Calu3 (cell line): ENCODE results near the gene DPY19L3. TPM values are rescaled to one million over a fixed set of nuclear protein-coding genes. Genes with fewer than 3 reads are reported as not detected.
"Not testable (repeated sequence)": the region's sequence is repeated elsewhere in the genome, so short reads cannot be mapped to it uniquely, and the experiment has no call there.

Experiments used
- BruUV-seq: library from RNA; stranded (reverse); fragments of 400-500 nt; replicated peaks from 2 replicates; lab custom pipeline; 2021; lab: Mats Ljungman, UMichigan
- CTCF ChIA-PET: fragments of 300-600 bp; sonication (Branson Sonifier 250); formaldehyde crosslinking; loops from one replicate; lab custom pipeline; 2022; ENCODE audit warnings: antibody characterized with exemption; lab: Charles Lee
- DNase-seq: peaks from one replicate; pipeline ENCODE4 v3.0.0; 2022
- H3K27ac Mint-ChIP-seq: one replicate; pipeline ENCODE4 v1.8.0; 2022; ENCODE audit warnings: mixed read lengths; ENCODE audit not compliant: unreplicated experiment
- H3K27me3 Mint-ChIP-seq: one replicate; pipeline ENCODE4 v1.8.0; 2022; ENCODE audit warnings: mixed read lengths; ENCODE audit not compliant: unreplicated experiment
- H3K36me3 Mint-ChIP-seq: one replicate; pipeline ENCODE4 v1.8.0; 2022; ENCODE audit warnings: mild to moderate bottlenecking, moderate library complexity, mixed read lengths; ENCODE audit not compliant: insufficient read depth, unreplicated experiment
- H3K4me1 Mint-ChIP-seq: one replicate; pipeline ENCODE4 v1.8.0; 2022; ENCODE audit warnings: mild to moderate bottlenecking, low read depth, mixed read lengths; ENCODE audit not compliant: unreplicated experiment
- H3K4me3 Mint-ChIP-seq: one replicate; pipeline ENCODE4 v1.8.0; 2022; ENCODE audit warnings: mild to moderate bottlenecking, low read depth, moderate library complexity, mixed read lengths; ENCODE audit not compliant: unreplicated experiment
- H3K9me3 Mint-ChIP-seq: one replicate; pipeline ENCODE4 v1.8.0; 2022; ENCODE audit warnings: low read depth, mixed read lengths; ENCODE audit not compliant: unreplicated experiment
- intact Hi-C: fragments of 100-400 bp; cut with micrococcal nuclease; formaldehyde crosslinking; loops from one replicate; pipeline ENCODE4 v1.10.0; 2022; ENCODE audit not compliant: unreplicated experiment
- total RNA-seq: library from RNA; stranded (reverse); gene quantifications from 2 replicates; pipeline ENCODE4 v1.2.3, GENCODE V29; 2022
- TF ChIP-seq, protein P1 (sequence below): fragments of 200-600 bp; IDR thresholded peaks from one replicate; pipeline ENCODE4 v1.8.0; 2022; ENCODE audit warnings: antibody characterized with exemption; ENCODE audit not compliant: unreplicated experiment

Gene DPY19L3
- total RNA-seq, 1 experiment from 2014 or later = 29.4 TPM

DNA sequence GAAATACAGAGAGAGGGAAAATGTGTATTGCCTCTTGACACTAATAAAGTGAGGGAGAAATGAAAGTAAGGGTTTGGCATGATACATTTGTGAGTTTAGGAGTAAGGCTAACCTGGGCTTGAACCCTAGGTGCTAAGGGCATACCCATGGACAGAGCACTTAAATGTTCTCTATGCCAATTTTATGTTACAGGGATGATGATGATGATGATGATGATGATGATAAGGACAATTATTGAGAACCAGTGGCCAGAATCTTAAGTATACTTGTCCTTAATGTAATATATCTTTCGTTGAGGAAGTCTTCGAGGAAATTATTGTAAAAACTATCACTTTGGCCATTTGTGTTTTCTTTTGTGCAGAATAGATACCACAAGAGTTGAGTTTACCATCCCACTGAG is 33.2 kb downstream of the DPY19L3 start:
- DNase-seq = no peak
- BruUV-seq = no TSS peak
- H3K27ac Mint-ChIP-seq = no peak overlapping the region
- TF ChIP-seq, protein P1, sequence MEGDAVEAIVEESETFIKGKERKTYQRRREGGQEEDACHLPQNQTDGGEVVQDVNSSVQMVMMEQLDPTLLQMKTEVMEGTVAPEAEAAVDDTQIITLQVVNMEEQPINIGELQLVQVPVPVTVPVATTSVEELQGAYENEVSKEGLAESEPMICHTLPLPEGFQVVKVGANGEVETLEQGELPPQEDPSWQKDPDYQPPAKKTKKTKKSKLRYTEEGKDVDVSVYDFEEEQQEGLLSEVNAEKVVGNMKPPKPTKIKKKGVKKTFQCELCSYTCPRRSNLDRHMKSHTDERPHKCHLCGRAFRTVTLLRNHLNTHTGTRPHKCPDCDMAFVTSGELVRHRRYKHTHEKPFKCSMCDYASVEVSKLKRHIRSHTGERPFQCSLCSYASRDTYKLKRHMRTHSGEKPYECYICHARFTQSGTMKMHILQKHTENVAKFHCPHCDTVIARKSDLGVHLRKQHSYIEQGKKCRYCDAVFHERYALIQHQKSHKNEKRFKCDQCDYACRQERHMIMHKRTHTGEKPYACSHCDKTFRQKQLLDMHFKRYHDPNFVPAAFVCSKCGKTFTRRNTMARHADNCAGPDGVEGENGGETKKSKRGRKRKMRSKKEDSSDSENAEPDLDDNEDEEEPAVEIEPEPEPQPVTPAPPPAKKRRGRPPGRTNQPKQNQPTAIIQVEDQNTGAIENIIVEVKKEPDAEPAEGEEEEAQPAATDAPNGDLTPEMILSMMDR = no peak
- no peaks in the 10 kb centered on the region for H3K4me1 Mint-ChIP-seq
- H3K36me3 Mint-ChIP-seq = no peaks in the 10 kb centered on the region
- H3K4me3 Mint-ChIP-seq = no peak overlapping the region
- H3K9me3 Mint-ChIP-seq = no peaks in the 10 kb centered on the region
- no peaks in the 10 kb centered on the region for H3K27me3 Mint-ChIP-seq
- intact Hi-C loops = no loop called here
- CTCF ChIA-PET = no interaction called here

DNA sequence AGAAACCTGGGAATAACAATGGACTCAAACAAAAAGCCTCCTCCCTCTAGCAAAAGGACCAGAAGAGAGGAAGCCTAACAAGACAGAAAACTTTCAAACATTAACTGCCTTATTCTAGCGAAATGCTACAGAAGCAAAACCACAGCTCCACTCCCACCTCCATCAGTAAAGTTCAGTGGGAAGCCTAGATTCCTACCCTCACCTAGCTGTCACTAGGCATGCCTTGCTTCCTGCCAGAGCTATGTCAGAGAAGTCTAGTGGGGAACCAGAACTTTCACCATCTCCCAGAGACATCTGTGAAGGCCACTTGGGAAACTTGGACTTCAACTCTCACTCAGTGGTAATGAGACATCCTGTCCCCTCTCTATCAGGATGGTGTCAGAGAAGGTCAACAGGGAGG is 37.1 kb downstream of the DPY19L3 start:
- Mint-ChIP-seq H3K36me3 (no peaks in the 10 kb centered on the region), H3K4me1 (no peaks in the 10 kb centered on the region), H3K9me3 (no peaks in the 10 kb centered on the region), H3K4me3 (no peak overlapping the region), H3K27ac (no peak overlapping the region), H3K27me3 (no peaks in the 10 kb centered on the region)
- TF ChIP-seq, protein P1 = no peak
- CTCF ChIA-PET = no interaction called here
- intact Hi-C loops = no loop called here
- no peak for DNase-seq
- BruUV-seq = no TSS peak

DNA sequence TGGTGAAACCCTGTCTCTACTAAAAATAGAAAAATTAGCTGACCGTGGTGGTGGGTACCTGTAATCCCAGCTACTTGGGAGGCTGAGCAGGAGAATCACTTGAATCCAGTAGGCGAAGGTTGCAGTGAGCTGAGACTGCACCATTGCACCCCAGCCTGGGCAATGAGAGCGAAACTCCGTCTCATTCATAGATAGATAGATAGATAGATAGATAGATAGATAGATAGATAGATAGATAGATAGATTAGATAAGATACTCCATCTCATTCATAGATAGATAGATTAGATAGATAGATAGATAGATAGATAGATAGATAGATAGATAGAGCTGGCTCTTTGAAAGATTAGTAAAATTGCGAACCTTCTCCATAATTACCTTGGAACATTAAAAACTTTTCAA is 42.0 kb downstream of the DPY19L3 start:
- H3K36me3 Mint-ChIP-seq, intact Hi-C loops, H3K27ac Mint-ChIP-seq, DNase-seq, H3K27me3 Mint-ChIP-seq, H3K4me1 Mint-ChIP-seq, BruUV-seq, H3K9me3 Mint-ChIP-seq, H3K4me3 Mint-ChIP-seq: not testable (repeated sequence)
- CTCF ChIA-PET = interaction anchor here (0.6 kb wide), 1 partner anchor 52 kb away, joined by 7 read pairs; no protein-coding TSS in a partner anchor

DNA sequence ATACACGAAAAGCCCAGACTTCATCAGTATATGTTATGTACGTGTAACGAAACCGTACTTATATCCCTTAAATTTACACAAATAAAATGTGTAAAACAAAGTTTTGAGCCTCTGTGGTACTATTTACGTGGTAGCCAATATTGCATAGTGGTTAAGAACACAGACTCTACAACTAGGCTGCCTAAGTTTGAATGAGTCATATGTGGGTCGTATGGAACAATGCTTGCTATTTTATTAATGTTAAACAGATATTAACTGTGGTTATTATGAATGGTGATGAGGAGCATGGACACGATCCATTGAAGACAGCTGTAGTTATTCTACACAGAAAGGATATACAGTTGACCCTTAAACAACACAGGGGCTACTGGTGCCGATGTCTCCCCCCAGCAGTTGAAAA is 42.5 kb downstream of the DPY19L3 start:
- TF ChIP-seq, protein P1 = no peak
- Mint-ChIP-seq H3K27ac (no peak overlapping the region), H3K36me3 (no peaks in the 10 kb centered on the region), H3K4me3 (no peak overlapping the region), H3K9me3 (no peaks in the 10 kb centered on the region), H3K27me3 (no peaks in the 10 kb centered on the region), H3K4me1 (no peaks in the 10 kb centered on the region)
- no peak for DNase-seq
- CTCF ChIA-PET = no interaction called here
- BruUV-seq = no TSS peak
- intact Hi-C loops = no loop called here

DNA sequence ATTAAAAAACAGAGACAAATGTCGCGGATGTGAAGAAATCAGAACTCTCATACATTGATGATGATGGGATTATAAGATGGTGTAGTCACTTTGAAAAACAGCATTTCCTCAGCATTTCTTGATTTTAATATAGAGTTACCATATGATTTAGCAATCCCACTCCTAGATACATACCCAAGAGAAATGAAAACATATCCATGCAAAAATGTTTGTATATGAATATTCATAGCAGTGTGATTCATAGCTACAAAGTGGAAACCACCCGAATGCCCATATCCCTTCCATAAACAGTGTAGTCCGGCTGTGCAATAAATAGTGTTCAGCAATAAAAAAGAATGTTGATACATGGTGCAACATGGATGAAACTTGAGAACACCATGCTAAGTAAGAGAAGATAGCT is 44.6 kb downstream of the DPY19L3 start:
- no TSS peak for BruUV-seq
- Mint-ChIP-seq H3K4me3 (no peak overlapping the region), H3K36me3 (peaks cover 5% of the 10 kb centered on the region), H3K4me1 (no peaks in the 10 kb centered on the region), H3K27ac (no peak overlapping the region), H3K27me3 (no peaks in the 10 kb centered on the region), H3K9me3 (no peaks in the 10 kb centered on the region)
- intact Hi-C loops = no loop called here
- CTCF ChIA-PET = no interaction called here
- TF ChIP-seq, protein P1 = no peak
- DNase-seq = no peak
